Activated CD4-positive, alpha-beta T cell treated with anti-CD3 and anti-CD28 coated beads, Interleukin-2, amount 50 U/mL, for 24 hours (primary cell): ENCODE data around the gene KNSTRN.

ENCODE experiments used
- DNase-seq, 2 donors: peaks; one replicate each; pipeline ENCODE4 v3.0.0-alpha.2; 2020; ENCODE audit warnings: low read depth in 1 of 2, low spot score in 1 of 2

The KNSTRN gene

GRCh38 chr15:40382580-40383456 lies at the start of gene KNSTRN:
Gene KNSTRN, plus strand, starts transcription at chr15:40382721. Its CDS starts 115 bp downstream, at chr15:40382836.
- peak; percentile 85 to 96 for DNase-seq

- DNase-seq: no peak
These were observed 48.5 kb upstream of the KNSTRN start for GRCh38 chr15:40333922-40334492.

GRCh38 chr15:40334541-40334940 lies 48.0 kb upstream of the KNSTRN start:
- DNase-seq: no peak

- no peak for DNase-seq
These were observed 47.4 kb upstream of the KNSTRN start for GRCh38 chr15:40334941-40335795.

- DNase-seq: no peak
These were observed 46.4 kb upstream of the KNSTRN start for GRCh38 chr15:40335938-40336743.

GRCh38 chr15:40336744-40337122 lies 45.8 kb upstream of the KNSTRN start:
- DNase-seq: no peak

GRCh38 chr15:40337597-40337996 lies 44.9 kb upstream of the KNSTRN start:
- DNase-seq: no peak

GRCh38 chr15:40338041-40338657 lies 44.4 kb upstream of the KNSTRN start:
- peak; percentile 45 to 66 for DNase-seq

GRCh38 chr15:40338921-40339620 lies 43.5 kb upstream of the KNSTRN start:
- no peak for DNase-seq

GRCh38 chr15:40339621-40339945 lies 42.9 kb upstream of the KNSTRN start:
- DNase-seq: no peak

GRCh38 chr15:40340038-40340739 lies 42.3 kb upstream of the KNSTRN start:
- no peak for DNase-seq

GRCh38 chr15:40340740-40341400 lies 41.7 kb upstream of the KNSTRN start, which contains the start of gene CCDC9B:
Gene CCDC9B, minus strand, starts transcription at chr15:40340939. Its CDS starts 120 bp downstream, at chr15:40340819.
- no peak for DNase-seq

- DNase-seq: no peak
These were observed 39.9 kb upstream of the KNSTRN start for GRCh38 chr15:40342416-40343320.

GRCh38 chr15:40343512-40343911 lies 39.0 kb upstream of the KNSTRN start:
- DNase-seq: no peak

GRCh38 chr15:40344217-40344616 lies 38.3 kb upstream of the KNSTRN start:
- no peak for DNase-seq

- DNase-seq: peak; percentile 46 to 56
These were observed 37.8 kb upstream of the KNSTRN start for GRCh38 chr15:40344631-40345120.

GRCh38 chr15:40345225-40345866 lies 37.2 kb upstream of the KNSTRN start:
- no peak for DNase-seq
